ENCODE results near the gene PLD1. TPM values are rescaled to one million over a fixed set of nuclear protein-coding genes. Genes with fewer than 3 reads are reported as not detected.

Gene PLD1
- total RNA-seq, 1 donor from 2014 or later, result 0.21 TPM

DNA sequence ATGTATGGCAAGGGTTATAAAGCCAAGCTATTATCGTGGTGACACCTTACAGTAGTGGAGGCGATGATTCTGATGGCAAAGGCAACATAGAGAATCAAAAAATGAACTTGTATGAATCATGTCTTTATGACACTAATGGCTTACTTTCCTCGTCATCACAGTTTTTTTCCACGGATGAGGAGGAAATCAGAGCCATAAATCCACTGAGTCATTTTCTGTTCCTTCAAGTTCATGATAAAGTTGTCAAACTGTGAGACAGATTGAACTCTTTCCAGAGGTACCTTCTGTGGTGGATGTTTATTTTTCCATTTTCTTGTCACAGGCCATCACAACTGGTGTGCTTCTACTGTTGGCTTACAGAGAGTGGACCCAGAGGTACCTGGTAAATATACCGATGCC lies 41.4 kb upstream of the PLD1 start:
- Histone ChIP-seq H3K9me3 (ENCODE audit: low read depth) (peaks cover 26% of the 10 kb centered on the region), H3K4me3 (no peak overlapping the region), H3K4me1 (no peaks in the 10 kb centered on the region), H3F3A (ENCODE audit: low read depth) (no peaks in the 10 kb centered on the region), H3K4me2 (no peak overlapping the region), H3K9ac (no peak overlapping the region), H3K79me2 (ENCODE audit: low read depth) (no peaks in the 10 kb centered on the region), H4K20me1 (ENCODE audit: low read depth) (no peaks in the 10 kb centered on the region), H3K27ac (no peak overlapping the region), H3K36me3 (peaks cover 10% of the 10 kb centered on the region), H2AFZ (replicated peaks) (no peak overlapping the region), H3K27me3 (no peaks in the 10 kb centered on the region)
- no peak for TF ChIP-seq EZH2 (IDR thresholded peaks at IDR 0.05)
- Mint-ChIP-seq H3K9me3 (peaks cover 30% of the 10 kb centered on the region), H3K36me3 (peaks cover 3% of the 10 kb centered on the region), H3K4me1 (peaks cover 6% of the 10 kb centered on the region), H3K27ac (no peak overlapping the region), H3K27me3 (ENCODE audit: insufficient read depth, low read depth) (no peaks in the 10 kb centered on the region), H3K4me3 (no peak overlapping the region)
- no peak for DNase-seq (ENCODE audit: low spot score)

DNA sequence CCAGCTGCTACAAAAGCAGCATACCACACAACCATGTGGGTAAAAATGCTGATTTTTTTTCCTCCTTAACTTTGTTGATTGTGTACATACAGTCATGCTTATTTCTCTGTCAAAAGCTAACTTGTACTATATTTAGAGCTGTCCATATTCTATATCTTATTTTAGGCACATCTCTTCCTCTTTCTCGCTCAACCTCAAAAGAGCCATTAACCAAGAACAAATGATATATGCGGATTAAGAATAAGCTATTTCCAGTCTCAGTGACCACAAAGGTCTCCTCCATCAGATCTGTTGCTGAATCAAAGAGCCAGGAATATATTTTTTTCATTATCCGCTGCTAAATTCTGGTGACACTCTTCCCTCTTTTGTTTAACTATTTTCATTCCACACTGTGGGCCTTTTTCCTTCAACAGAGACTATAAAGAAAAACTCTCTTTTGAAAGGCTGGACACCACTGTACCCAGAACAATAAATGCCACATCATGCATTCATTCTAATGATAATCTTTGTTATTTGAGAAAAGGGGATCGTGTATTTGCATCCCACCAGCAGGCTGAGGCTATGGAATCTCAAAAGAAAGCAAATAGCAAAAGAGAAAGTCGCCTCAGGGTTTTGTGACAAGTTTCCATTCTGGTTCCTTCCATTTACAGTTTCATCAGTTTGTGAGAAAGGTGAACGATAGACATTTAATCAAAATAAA lies 40.8 kb upstream of the PLD1 start:
- Histone ChIP-seq H3K36me3 (peaks cover 10% of the 10 kb centered on the region), H3K4me2 (no peak overlapping the region), H4K20me1 (ENCODE audit: low read depth) (no peaks in the 10 kb centered on the region), H3K9me3 (ENCODE audit: low read depth) (peaks cover 26% of the 10 kb centered on the region), H3K4me3 (no peak overlapping the region), H3F3A (ENCODE audit: low read depth) (no peaks in the 10 kb centered on the region), H2AFZ (replicated peaks) (no peak overlapping the region), H3K27ac (no peak overlapping the region), H3K27me3 (no peaks in the 10 kb centered on the region), H3K9ac (no peak overlapping the region), H3K79me2 (ENCODE audit: low read depth) (no peaks in the 10 kb centered on the region), H3K4me1 (no peaks in the 10 kb centered on the region)
- Mint-ChIP-seq H3K4me3 (no peak overlapping the region), H3K27ac (no peak overlapping the region), H3K27me3 (ENCODE audit: insufficient read depth, low read depth) (no peaks in the 10 kb centered on the region), H3K36me3 (peaks cover 3% of the 10 kb centered on the region), H3K9me3 (peaks cover 27% of the 10 kb centered on the region), H3K4me1 (peaks cover 6% of the 10 kb centered on the region)
- DNase-seq (ENCODE audit: low spot score), result no peak
- TF ChIP-seq EZH2phosphoT487 (IDR thresholded peaks at IDR 0.05) (no peak), EZH2 (IDR thresholded peaks at IDR 0.05) (no peak)
- TF ChIP-seq, protein P1, sequence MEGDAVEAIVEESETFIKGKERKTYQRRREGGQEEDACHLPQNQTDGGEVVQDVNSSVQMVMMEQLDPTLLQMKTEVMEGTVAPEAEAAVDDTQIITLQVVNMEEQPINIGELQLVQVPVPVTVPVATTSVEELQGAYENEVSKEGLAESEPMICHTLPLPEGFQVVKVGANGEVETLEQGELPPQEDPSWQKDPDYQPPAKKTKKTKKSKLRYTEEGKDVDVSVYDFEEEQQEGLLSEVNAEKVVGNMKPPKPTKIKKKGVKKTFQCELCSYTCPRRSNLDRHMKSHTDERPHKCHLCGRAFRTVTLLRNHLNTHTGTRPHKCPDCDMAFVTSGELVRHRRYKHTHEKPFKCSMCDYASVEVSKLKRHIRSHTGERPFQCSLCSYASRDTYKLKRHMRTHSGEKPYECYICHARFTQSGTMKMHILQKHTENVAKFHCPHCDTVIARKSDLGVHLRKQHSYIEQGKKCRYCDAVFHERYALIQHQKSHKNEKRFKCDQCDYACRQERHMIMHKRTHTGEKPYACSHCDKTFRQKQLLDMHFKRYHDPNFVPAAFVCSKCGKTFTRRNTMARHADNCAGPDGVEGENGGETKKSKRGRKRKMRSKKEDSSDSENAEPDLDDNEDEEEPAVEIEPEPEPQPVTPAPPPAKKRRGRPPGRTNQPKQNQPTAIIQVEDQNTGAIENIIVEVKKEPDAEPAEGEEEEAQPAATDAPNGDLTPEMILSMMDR (IDR thresholded peaks at IDR 0.05), result no peak

GRCh38 chr3:171850320-171850959 lies 40.2 kb upstream of the PLD1 start:
- Histone ChIP-seq H3K9ac (no peak overlapping the region), H2AFZ (replicated peaks) (no peak overlapping the region), H3K79me2 (ENCODE audit: low read depth) (no peaks in the 10 kb centered on the region), H3F3A (ENCODE audit: low read depth) (no peaks in the 10 kb centered on the region), H3K4me2 (no peak overlapping the region), H3K4me3 (no peak overlapping the region), H3K36me3 (peaks cover 4% of the 10 kb centered on the region), H3K27me3 (no peaks in the 10 kb centered on the region), H3K9me3 (ENCODE audit: low read depth) (peaks cover 19% of the 10 kb centered on the region), H3K27ac (no peak overlapping the region), H4K20me1 (ENCODE audit: low read depth) (no peaks in the 10 kb centered on the region), H3K4me1 (no peaks in the 10 kb centered on the region)
- TF ChIP-seq, protein P1 (IDR thresholded peaks at IDR 0.05), result no peak
- no peak for TF ChIP-seq EZH2phosphoT487 (IDR thresholded peaks at IDR 0.05)
- TF ChIP-seq EZH2 (IDR thresholded peaks at IDR 0.05), result no peak
- Mint-ChIP-seq H3K27me3 (ENCODE audit: insufficient read depth, low read depth) (no peaks in the 10 kb centered on the region), H3K27ac (no peak overlapping the region), H3K4me1 (peaks cover 6% of the 10 kb centered on the region), H3K36me3 (peaks cover 3% of the 10 kb centered on the region), H3K4me3 (no peak overlapping the region), H3K9me3 (peaks cover 26% of the 10 kb centered on the region)
- no peak for DNase-seq (ENCODE audit: low spot score)
